ENCODE data around the gene MDP1.
"Not testable (repeated sequence)": the region's sequence is repeated elsewhere in the genome, so short reads cannot be mapped to it uniquely, and the experiment has no call there.

Gene MDP1

DNA sequence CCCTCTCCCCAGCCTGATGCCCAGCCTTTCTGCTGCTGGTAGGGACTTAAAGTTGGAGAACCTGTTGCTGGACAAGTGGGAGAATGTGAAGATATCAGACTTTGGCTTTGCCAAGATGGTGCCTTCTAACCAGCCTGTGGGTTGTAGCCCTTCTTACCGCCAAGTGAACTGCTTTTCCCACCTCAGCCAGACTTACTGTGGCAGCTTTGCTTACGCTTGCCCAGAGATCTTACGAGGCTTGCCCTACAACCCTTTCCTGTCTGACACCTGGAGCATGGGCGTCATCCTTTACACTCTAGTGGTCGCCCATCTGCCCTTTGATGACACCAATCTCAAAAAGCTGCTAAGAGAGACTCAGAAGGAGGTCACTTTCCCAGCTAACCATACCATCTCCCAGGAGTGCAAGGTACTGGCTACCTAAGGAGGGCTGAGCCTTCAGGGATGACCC lies 8.7 kb downstream of the MDP1 start:
- Histone ChIP-seq H2AK5ac (ENCODE audit: low read length) (no peak overlapping the region), H3K27ac (ENCODE audit: low read depth, low read length) (no peak overlapping the region), H3K9me3 (ENCODE audit: insufficient read depth, low read depth, low read length) (no peaks in the 10 kb centered on the region), H3K23ac (ENCODE audit: low read length) (no peak overlapping the region), H3K4me2 (ENCODE audit: low read length) (no peak overlapping the region), H2BK120ac (ENCODE audit: insufficient read depth, low read length, poor library complexity) (no peak overlapping the region), H3K4ac (ENCODE audit: low read depth, low read length) (no peak overlapping the region), H3K9ac (ENCODE audit: low read length) (no peak overlapping the region), H3K36me3 (ENCODE audit: control insufficient read depth in 1 of 2, insufficient read depth in 2 of 2, low read length in 2 of 2) (peaks cover 31 to 50% of the 10 kb centered on the region in 2 experiments), H3K4me1 (ENCODE audit: control insufficient read depth in 1 of 2, insufficient read depth in 2 of 2, low read length in 2 of 2) (peaks cover 3 to 4% of the 10 kb centered on the region in 2 experiments), H4K8ac (ENCODE audit: low read depth, low read length) (no peak overlapping the region), H3K79me1 (ENCODE audit: low read length) (no peaks in the 10 kb centered on the region), H2BK5ac (ENCODE audit: low read depth, low read length, poor library complexity) (no peak overlapping the region), H4K91ac (ENCODE audit: low read depth, low read length) (no peak overlapping the region), H4K12ac (ENCODE audit: low read depth, low read length) (peak overlapping the region; percentile 17), H3K27me3 (ENCODE audit: insufficient read depth, low read length) (no peaks in the 10 kb centered on the region), H3K4me3 (ENCODE audit: low read depth, low read length) (no peak overlapping the region), H3K18ac (ENCODE audit: low read length) (no peak overlapping the region), H2BK12ac (ENCODE audit: low read length) (no peak overlapping the region), H3K79me2 (ENCODE audit: control insufficient read depth, insufficient read depth, low read length, poor library complexity) (no peaks in the 10 kb centered on the region), H2AFZ (ENCODE audit: insufficient read depth, low read length, poor library complexity) (no peak overlapping the region), H3K14ac (ENCODE audit: low read length) (no peak overlapping the region)
- DNase-seq = no peak
- WGBS (ENCODE audit: extremely low coverage, insufficient coverage, insufficient read length) = no CpG with 5 or more reads among the region's 5 CpGs

GRCh38 chr14:24206260-24207103 lies 9.4 kb downstream of the MDP1 start:
- Histone ChIP-seq H2BK5ac (ENCODE audit: low read depth, low read length, poor library complexity) (no peak overlapping the region), H3K4me3 (ENCODE audit: low read depth, low read length) (no peak overlapping the region), H3K27ac (ENCODE audit: low read depth, low read length) (no peak overlapping the region), H4K12ac (ENCODE audit: low read depth, low read length) (no peak overlapping the region), H2BK120ac (ENCODE audit: insufficient read depth, low read length, poor library complexity) (no peak overlapping the region), H3K79me1 (ENCODE audit: low read length) (no peaks in the 10 kb centered on the region), H3K27me3 (ENCODE audit: insufficient read depth, low read length) (no peaks in the 10 kb centered on the region), H3K9ac (ENCODE audit: low read length) (no peak overlapping the region), H4K91ac (ENCODE audit: low read depth, low read length) (no peak overlapping the region), H3K4me2 (ENCODE audit: low read length) (no peak overlapping the region), H3K14ac (ENCODE audit: low read length) (no peak overlapping the region), H3K4me1 (ENCODE audit: control insufficient read depth in 1 of 2, insufficient read depth in 2 of 2, low read length in 2 of 2) (peaks cover 3 to 4% of the 10 kb centered on the region in 2 experiments), H3K4ac (ENCODE audit: low read depth, low read length) (no peak overlapping the region), H3K9me3 (ENCODE audit: insufficient read depth, low read depth, low read length) (peaks cover 2% of the 10 kb centered on the region), H3K18ac (ENCODE audit: low read length) (no peak overlapping the region), H2AK5ac (ENCODE audit: low read length) (no peak overlapping the region), H2BK12ac (ENCODE audit: low read length) (no peak overlapping the region), H3K36me3 (ENCODE audit: control insufficient read depth in 1 of 2, insufficient read depth in 2 of 2, low read length in 2 of 2) (peaks cover 31 to 53% of the 10 kb centered on the region in 2 experiments), H2AFZ (ENCODE audit: insufficient read depth, low read length, poor library complexity) (no peak overlapping the region), H3K79me2 (ENCODE audit: control insufficient read depth, insufficient read depth, low read length, poor library complexity) (no peaks in the 10 kb centered on the region), H4K8ac (ENCODE audit: low read depth, low read length) (no peak overlapping the region), H3K23ac (ENCODE audit: low read length) (no peak overlapping the region)
- no CpG with 5 or more reads among the region's 11 CpGs for WGBS (ENCODE audit: extremely low coverage, insufficient coverage, insufficient read length)
- DNase-seq = no peak

- Histone ChIP-seq H3K27me3 (ENCODE audit: insufficient read depth, low read length) (no peaks in the 10 kb centered on the region), H3K9me3 (ENCODE audit: insufficient read depth, low read depth, low read length) (peaks cover 3% of the 10 kb centered on the region), H3K4me1 (ENCODE audit: control insufficient read depth in 1 of 2, insufficient read depth in 2 of 2, low read length in 2 of 2) (peaks cover 3 to 4% of the 10 kb centered on the region in 2 experiments), H2BK120ac (ENCODE audit: insufficient read depth, low read length, poor library complexity) (no peak overlapping the region), H3K27ac (ENCODE audit: low read depth, low read length) (no peak overlapping the region), H4K91ac (ENCODE audit: low read depth, low read length) (no peak overlapping the region), H2BK12ac (ENCODE audit: low read length) (no peak overlapping the region), H3K4ac (ENCODE audit: low read depth, low read length) (no peak overlapping the region), H3K14ac (ENCODE audit: low read length) (no peak overlapping the region), H3K18ac (ENCODE audit: low read length) (no peak overlapping the region), H3K36me3 (ENCODE audit: control insufficient read depth in 1 of 2, insufficient read depth in 2 of 2, low read length in 2 of 2) (peaks cover 22 to 39% of the 10 kb centered on the region in 2 experiments), H2AK5ac (ENCODE audit: low read length) (no peak overlapping the region), H3K79me2 (ENCODE audit: control insufficient read depth, insufficient read depth, low read length, poor library complexity) (no peaks in the 10 kb centered on the region), H3K23ac (ENCODE audit: low read length) (no peak overlapping the region), H3K4me2 (ENCODE audit: low read length) (no peak overlapping the region), H2AFZ (ENCODE audit: insufficient read depth, low read length, poor library complexity) (no peak overlapping the region), H4K8ac (ENCODE audit: low read depth, low read length) (no peak overlapping the region), H3K9ac (ENCODE audit: low read length) (no peak overlapping the region), H4K12ac (ENCODE audit: low read depth, low read length) (no peak overlapping the region), H3K79me1 (ENCODE audit: low read length) (no peaks in the 10 kb centered on the region), H3K4me3 (ENCODE audit: low read depth, low read length) (no peak overlapping the region), H2BK5ac (ENCODE audit: low read depth, low read length, poor library complexity) (no peak overlapping the region)
- DNase-seq = no peak
- WGBS (ENCODE audit: extremely low coverage, insufficient coverage, insufficient read length) = 100% methylated on average over 1 of the region's 7 CpGs
These were observed 11.4 kb downstream of the MDP1 start for GRCh38 chr14:24204163-24205146.

DNA sequence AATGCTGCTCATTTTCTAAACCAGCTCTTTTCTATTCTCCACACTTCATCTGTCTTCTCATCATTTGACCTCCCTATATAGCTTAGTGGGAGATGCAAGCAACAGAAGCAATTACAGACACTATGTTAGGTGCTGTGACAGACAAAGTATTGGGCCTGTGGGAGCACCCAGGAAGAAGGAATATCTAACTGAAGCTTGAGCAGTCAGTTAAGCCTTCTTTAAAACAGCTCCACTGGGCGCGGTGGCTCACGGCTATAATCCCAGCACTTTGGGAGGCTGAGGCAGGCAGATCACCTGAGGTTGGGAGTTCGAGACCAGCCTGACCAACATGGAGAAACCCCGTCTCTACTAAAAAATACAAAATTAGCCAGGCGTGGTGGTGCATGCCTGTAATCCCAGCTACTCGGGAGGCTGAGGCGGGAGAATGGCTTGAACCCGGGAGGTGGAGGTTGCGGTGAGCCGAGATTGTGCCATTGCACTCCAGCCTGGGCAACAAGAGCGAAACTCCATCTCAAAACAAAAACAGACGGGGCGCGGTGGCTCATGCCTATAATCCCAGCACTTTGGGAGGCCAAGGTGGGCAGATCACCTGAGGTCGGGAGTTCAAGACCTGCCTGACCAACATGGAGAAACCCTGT lies 12.5 kb downstream of the MDP1 start:
- H3K9ac ChIP-seq (ENCODE audit: low read length); H2BK12ac ChIP-seq (ENCODE audit: low read length); H3K4me3 ChIP-seq (ENCODE audit: low read depth, low read length); H2BK5ac ChIP-seq (ENCODE audit: low read depth, low read length, poor library complexity); H3K79me2 ChIP-seq (ENCODE audit: control insufficient read depth, insufficient read depth, low read length, poor library complexity); H3K9me3 ChIP-seq (ENCODE audit: insufficient read depth, low read depth, low read length); DNase-seq; H3K4ac ChIP-seq (ENCODE audit: low read depth, low read length); H3K4me1 ChIP-seq (ENCODE audit: control insufficient read depth in 1 of 2, insufficient read depth in 2 of 2, low read length in 2 of 2); H2AK5ac ChIP-seq (ENCODE audit: low read length); H2AFZ ChIP-seq (ENCODE audit: insufficient read depth, low read length, poor library complexity); H4K91ac ChIP-seq (ENCODE audit: low read depth, low read length); H3K27me3 ChIP-seq (ENCODE audit: insufficient read depth, low read length); H3K27ac ChIP-seq (ENCODE audit: low read depth, low read length); H3K14ac ChIP-seq (ENCODE audit: low read length); H4K12ac ChIP-seq (ENCODE audit: low read depth, low read length); H3K79me1 ChIP-seq (ENCODE audit: low read length); H2BK120ac ChIP-seq (ENCODE audit: insufficient read depth, low read length, poor library complexity); H3K18ac ChIP-seq (ENCODE audit: low read length); H4K8ac ChIP-seq (ENCODE audit: low read depth, low read length); H3K4me2 ChIP-seq (ENCODE audit: low read length); H3K23ac ChIP-seq (ENCODE audit: low read length): not testable (repeated sequence)
- WGBS (ENCODE audit: extremely low coverage, insufficient coverage, insufficient read length) = no CpG with 5 or more reads among the region's 16 CpGs
- H3K36me3 ChIP-seq (ENCODE audit: control insufficient read depth in 1 of 2, insufficient read depth in 2 of 2, low read length in 2 of 2) = peaks cover 20 to 35% of the 10 kb centered on the region in 2 experiments
